ENCODE results near the gene ZNF692.
"Not testable (repeated sequence)": the region's sequence is repeated elsewhere in the genome, so short reads cannot be mapped to it uniquely, and the experiment has no call there.

ZNF692 gene

GRCh38 chr1:248850536-248851251, 8.2 kb downstream of the ZNF692 start:
- DNase-seq (ENCODE audit: low read depth in 3 of 3, low spot score in 1 of 3), result no peak

GRCh38 chr1:248850124-248850523, 8.8 kb downstream of the ZNF692 start:
- no peak for DNase-seq (ENCODE audit: low read depth in 3 of 3, low spot score in 1 of 3)

- DNase-seq (ENCODE audit: low read depth in 3 of 3, low spot score in 1 of 3), result no peak
Measured at GRCh38 chr1:248849637-248850036, 9.2 kb downstream of the ZNF692 start.

GRCh38 chr1:248849152-248849551, 9.7 kb downstream of the ZNF692 start:
- DNase-seq (ENCODE audit: low read depth in 3 of 3, low spot score in 1 of 3), result no peak

- no peak for DNase-seq (ENCODE audit: low read depth in 3 of 3, low spot score in 1 of 3)
Measured at GRCh38 chr1:248848602-248849001, 10.3 kb downstream of the ZNF692 start.

GRCh38 chr1:248847956-248848561, 10.8 kb downstream of the ZNF692 start:
- DNase-seq (ENCODE audit: low read depth in 3 of 3, low spot score in 1 of 3), result no peak

- DNase-seq (ENCODE audit: low read depth in 3 of 3, low spot score in 1 of 3), result no peak
Measured at GRCh38 chr1:248847181-248847955, 11.5 kb downstream of the ZNF692 start.

- no peak for DNase-seq (ENCODE audit: low read depth in 3 of 3, low spot score in 1 of 3)
Measured at GRCh38 chr1:248844526-248844925, 14.4 kb downstream of the ZNF692 start.

- no peak for DNase-seq (ENCODE audit: low read depth in 3 of 3, low spot score in 1 of 3)
Measured at GRCh38 chr1:248843687-248844086, 15.2 kb downstream of the ZNF692 start.

- no peak for DNase-seq (ENCODE audit: low read depth in 3 of 3, low spot score in 1 of 3)
Measured at GRCh38 chr1:248842781-248843331, 16.0 kb downstream of the ZNF692 start.

GRCh38 chr1:248841702-248842395, 17.0 kb downstream of the ZNF692 start:
- DNase-seq (ENCODE audit: low read depth in 3 of 3, low spot score in 1 of 3), result no peak

- DNase-seq (ENCODE audit: low read depth in 3 of 3, low spot score in 1 of 3), result no peak
Measured at GRCh38 chr1:248840946-248841345, 17.9 kb downstream of the ZNF692 start.

GRCh38 chr1:248839168-248839555, 19.7 kb downstream of the ZNF692 start:
- DNase-seq (ENCODE audit: low read depth in 3 of 3, low spot score in 1 of 3), result no peak

GRCh38 chr1:248838357-248839167, 20.3 kb downstream of the ZNF692 start:
- DNase-seq (ENCODE audit: low read depth in 3 of 3, low spot score in 1 of 3), result peak; percentile 47 to 79 (median 70)

- DNase-seq (ENCODE audit: low read depth in 3 of 3, low spot score in 1 of 3), result peak; percentile 81 to 84 (median 84)
Measured at GRCh38 chr1:248837781-248838356, 21.0 kb downstream of the ZNF692 start, which contains the start of gene ZNF672. ZNF672 (plus strand) TSS chr1:248838224; CDS start chr1:248847275, 9,051 bp downstream.

- no peak for DNase-seq (ENCODE audit: low read depth in 3 of 3, low spot score in 1 of 3)
Measured at GRCh38 chr1:248837045-248837780, 21.7 kb downstream of the ZNF692 start.

GRCh38 chr1:248834343-248834940, 24.4 kb downstream of the ZNF692 start:
- DNase-seq (ENCODE audit: low read depth in 3 of 3, low spot score in 1 of 3), result no peak

GRCh38 chr1:248831842-248832241, 27.0 kb downstream of the ZNF692 start:
- no peak for DNase-seq (ENCODE audit: low read depth in 3 of 3, low spot score in 1 of 3)

GRCh38 chr1:248830718-248831017, 28.2 kb downstream of the ZNF692 start:
- not testable (repeated sequence) for DNase-seq (ENCODE audit: low read depth in 3 of 3, low spot score in 1 of 3)
